Gastroesophageal sphincter (tissue), 4 donors: ENCODE measurements around the gene MYOCD. TPM values are rescaled to one million over a fixed set of nuclear protein-coding genes. Genes with fewer than 3 reads are reported as not detected.
A peak's percentile ranks its signal among the peaks of the same experiment; 100 is the strongest.

Experiments
- ATAC-seq: fragments of 150-250 bp; one replicate; pipeline ENCODE4 v1.9.1; 2016; ENCODE audit warnings: mild to moderate bottlenecking, moderate library complexity
- H3K27ac ChIP-seq, 4 donors: fragments of 200-600 bp; sonication (generic) in 3 of 4; 1 replicate in 3 of 4; 2 replicates in 1 of 4; pipeline ENCODE4 v1.5.1; 2016 to 2019
- H3K27me3 ChIP-seq: fragments of 200-600 bp; sonication (generic); one replicate; pipeline ENCODE4 v1.5.1; 2019
- H3K36me3 ChIP-seq, 2 donors: fragments of 200-600 bp; sonication (generic); one replicate each; pipeline ENCODE4 v1.5.1; 2019; ENCODE audit warnings: control low read depth in 1 of 2
- H3K4me1 ChIP-seq, 3 donors: fragments of 200-600 bp; sonication (generic); 1 replicate in 2 of 3; 2 replicates in 1 of 3; pipeline ENCODE4 v1.5.1; 2016 to 2019; ENCODE audit warnings: control low read depth in 2 of 3
- H3K4me3 ChIP-seq, 2 donors: fragments of 200-600 bp; sonication (generic); one replicate each; pipeline ENCODE4 v1.5.1; 2019; ENCODE audit warnings: mild to moderate bottlenecking in 1 of 2, moderate library complexity in 1 of 2
- H3K9me3 ChIP-seq, 3 donors: fragments of 200-600 bp; sonication (generic); one replicate each; pipeline ENCODE4 v1.5.1; 2017 to 2019; ENCODE audit warnings: control low read depth in 2 of 3
- CTCF ChIP-seq, 4 experiments: fragments of 200-600 bp in 2 of 4; fragments of 450-650 bp in 2 of 4; sonication (generic) in 1 of 4; IDR thresholded peaks; one replicate each; pipeline ENCODE4 v1.5.1; 2017 to 2019; ENCODE audit warnings: antibody characterized with exemption in 4 of 4, mild to moderate bottlenecking in 2 of 4, moderate library complexity in 2 of 4
- EP300 ChIP-seq: sonication (generic); formaldehyde crosslinking; IDR thresholded peaks from one replicate; pipeline ENCODE4 v1.6.1; 2017; ENCODE audit warnings: antibody characterized with exemption, mild to moderate bottlenecking
- POLR2A ChIP-seq, 2 donors: fragments of 450-650 bp; IDR thresholded peaks; one replicate each; pipeline ENCODE4 v1.6.1; 2017; ENCODE audit warnings: antibody characterized with exemption in 2 of 2, mild to moderate bottlenecking in 2 of 2, moderate library complexity in 1 of 2
- POLR2AphosphoS5 ChIP-seq: sonication (generic); formaldehyde crosslinking; IDR thresholded peaks from one replicate; pipeline ENCODE4 v1.6.1; 2017; ENCODE audit warnings: antibody characterized with exemption
- WGBS, 2 donors: methylation state at CpG; one replicate each; pipeline ENCODE4 v1.1.5; 2018; ENCODE audit warnings: low coverage in 1 of 2; 5-methylcytosine and 5-hydroxymethylcytosine counted together
- total RNA-seq, 4 donors: library from RNA; depleted of rRNA; stranded (reverse); fragments of >200 nt; gene quantifications; one replicate each; pipeline ENCODE4 v1.1.0, GENCODE V29; 2016

Gene MYOCD
- total RNA-seq, 4 donors from 2014 or later, result 93.0 to 219 (median 120) TPM

GRCh38 chr17:12732366-12732765, 66.7 kb downstream of the MYOCD start:
- H3K27ac ChIP-seq, result peak overlapping the region in 2 of 4 donors; percentile 74 to 78
- no peaks in the 10 kb centered on the region for H3K27me3 ChIP-seq
- ATAC-seq, result no peak
- peaks cover 1 to 40% (median 10%) of the 10 kb centered on the region in 3 donors for H3K4me1 ChIP-seq
- no peak overlapping the region for H3K4me3 ChIP-seq
- WGBS, 2 donors, result 74 to 90% methylated on average over 3 to 8 of the region's 8 CpGs
- H3K36me3 ChIP-seq, result peaks cover 0 to 24% of the 10 kb centered on the region in 2 donors
- H3K9me3 ChIP-seq, result no peaks in the 10 kb centered on the region
- TF ChIP-seq POLR2A (IDR thresholded peaks at IDR 0.05) (no peak), CTCF (IDR thresholded peaks at IDR 0.05) (no peak), EP300 (no peak), POLR2AphosphoS5 (no peak)

GRCh38 chr17:12734926-12735325, 69.2 kb downstream of the MYOCD start:
- Histone ChIP-seq H3K4me1 (peaks cover 0 to 43% (median 5%) of the 10 kb centered on the region in 3 donors), H3K9me3 (no peaks in the 10 kb centered on the region), H3K4me3 (no peak overlapping the region), H3K36me3 (peaks cover 0 to 37% of the 10 kb centered on the region in 2 donors), H3K27ac (peak overlapping the region in 3 of 4 donors; percentile 48 to 67 (median 61)), H3K27me3 (no peaks in the 10 kb centered on the region)
- TF ChIP-seq CTCF (IDR thresholded peaks at IDR 0.05) (no peak), EP300 (no peak), POLR2A (IDR thresholded peaks at IDR 0.05) (no peak), POLR2AphosphoS5 (no peak)
- ATAC-seq, result no peak
- 42% methylated on average over 2 of the region's 7 CpGs; no CpG with 5 or more reads in 1 of the 2 donors for WGBS, 2 donors

- no peak for ATAC-seq
- WGBS, 2 donors, result 41 to 75% methylated on average over 5 to 8 of the region's 8 CpGs
- H3K4me1 ChIP-seq, result peaks cover 0 to 38% (median 5%) of the 10 kb centered on the region in 3 donors
- peaks cover 0 to 43% of the 10 kb centered on the region in 2 donors for H3K36me3 ChIP-seq
- peak overlapping the region in 3 of 4 donors; percentile 48 to 67 (median 61) for H3K27ac ChIP-seq
- TF ChIP-seq EP300 (no peak), CTCF (IDR thresholded peaks at IDR 0.05) (no peak), POLR2AphosphoS5 (no peak)
- H3K9me3 ChIP-seq, result no peaks in the 10 kb centered on the region
- H3K4me3 ChIP-seq, result no peak overlapping the region
- no peaks in the 10 kb centered on the region for H3K27me3 ChIP-seq
Observed at GRCh38 chr17:12735517-12735916, 69.8 kb downstream of the MYOCD start.

- Histone ChIP-seq H3K27ac (peak overlapping the region in 3 of 4 donors; percentile 48 to 67 (median 61)), H3K36me3 (peaks cover 0 to 49% of the 10 kb centered on the region in 2 donors), H3K27me3 (no peaks in the 10 kb centered on the region), H3K9me3 (no peaks in the 10 kb centered on the region), H3K4me3 (no peak overlapping the region), H3K4me1 (peaks cover 0 to 35% (median 5%) of the 10 kb centered on the region in 3 donors)
- ATAC-seq, result no peak
- 72% methylated on average over 4 of the region's 4 CpGs; no CpG with 5 or more reads in 1 of the 2 donors for WGBS, 2 donors
- no peak for TF ChIP-seq POLR2AphosphoS5
Observed at GRCh38 chr17:12736526-12736925, 70.8 kb downstream of the MYOCD start.

GRCh38 chr17:12737740-12738469, 72.2 kb downstream of the MYOCD start:
- no peak for ATAC-seq
- H3K9me3 ChIP-seq, result no peaks in the 10 kb centered on the region
- peaks cover 0 to 38% of the 10 kb centered on the region in 2 donors for H3K36me3 ChIP-seq
- peak overlapping the region in 2 of 4 donors; percentile 48 to 67 for H3K27ac ChIP-seq
- 44 to 60% methylated on average over 3 to 7 of the region's 7 CpGs for WGBS, 2 donors
- peaks cover 0 to 42% (median 8%) of the 10 kb centered on the region in 3 donors for H3K4me1 ChIP-seq
- TF ChIP-seq POLR2AphosphoS5 (no peak), CTCF (IDR thresholded peaks at IDR 0.05) (no peak)
- no peaks in the 10 kb centered on the region for H3K27me3 ChIP-seq
- no peak overlapping the region for H3K4me3 ChIP-seq
